ENCODE data around the gene SMTNL2.
"Not testable (repeated sequence)": the region's sequence is repeated elsewhere in the genome, so short reads cannot be mapped to it uniquely, and the experiment has no call there.

The SMTNL2 gene

GRCh38 chr17:4639301-4640059 is 55.2 kb downstream of the SMTNL2 start:
- not testable (repeated sequence) for FAIRE-seq

DNA sequence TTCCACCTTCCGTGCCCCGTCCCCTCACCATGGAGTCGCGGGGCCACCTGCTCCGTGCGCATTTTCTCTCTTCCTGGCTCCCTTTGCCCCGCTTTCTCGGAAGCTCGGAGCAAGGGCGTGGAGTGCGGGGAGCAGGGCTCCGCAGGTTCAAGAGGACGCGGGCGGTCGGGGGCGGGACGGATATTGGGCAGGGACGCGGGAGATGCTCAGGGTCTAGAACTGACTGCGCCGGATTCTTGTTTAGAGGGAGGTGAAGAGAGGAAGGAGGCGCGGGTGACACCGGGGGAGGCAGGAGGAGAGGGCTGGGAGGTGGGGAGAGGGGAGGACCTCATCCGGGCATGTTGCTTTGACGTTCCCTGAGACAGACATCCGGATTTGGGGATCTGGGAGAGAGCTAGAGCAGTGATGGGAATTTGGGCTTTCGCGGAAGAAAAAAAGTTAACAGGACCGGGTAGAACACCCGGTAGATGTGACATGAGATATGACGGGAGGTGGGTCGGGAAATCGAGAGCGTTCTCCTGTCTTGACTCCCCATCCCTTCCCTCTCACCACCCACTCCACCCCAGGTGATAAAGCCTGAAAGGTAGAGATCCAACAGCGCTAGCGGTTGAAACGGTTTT is 56.4 kb downstream of the SMTNL2 start:
- FAIRE-seq, result not testable (repeated sequence)

DNA sequence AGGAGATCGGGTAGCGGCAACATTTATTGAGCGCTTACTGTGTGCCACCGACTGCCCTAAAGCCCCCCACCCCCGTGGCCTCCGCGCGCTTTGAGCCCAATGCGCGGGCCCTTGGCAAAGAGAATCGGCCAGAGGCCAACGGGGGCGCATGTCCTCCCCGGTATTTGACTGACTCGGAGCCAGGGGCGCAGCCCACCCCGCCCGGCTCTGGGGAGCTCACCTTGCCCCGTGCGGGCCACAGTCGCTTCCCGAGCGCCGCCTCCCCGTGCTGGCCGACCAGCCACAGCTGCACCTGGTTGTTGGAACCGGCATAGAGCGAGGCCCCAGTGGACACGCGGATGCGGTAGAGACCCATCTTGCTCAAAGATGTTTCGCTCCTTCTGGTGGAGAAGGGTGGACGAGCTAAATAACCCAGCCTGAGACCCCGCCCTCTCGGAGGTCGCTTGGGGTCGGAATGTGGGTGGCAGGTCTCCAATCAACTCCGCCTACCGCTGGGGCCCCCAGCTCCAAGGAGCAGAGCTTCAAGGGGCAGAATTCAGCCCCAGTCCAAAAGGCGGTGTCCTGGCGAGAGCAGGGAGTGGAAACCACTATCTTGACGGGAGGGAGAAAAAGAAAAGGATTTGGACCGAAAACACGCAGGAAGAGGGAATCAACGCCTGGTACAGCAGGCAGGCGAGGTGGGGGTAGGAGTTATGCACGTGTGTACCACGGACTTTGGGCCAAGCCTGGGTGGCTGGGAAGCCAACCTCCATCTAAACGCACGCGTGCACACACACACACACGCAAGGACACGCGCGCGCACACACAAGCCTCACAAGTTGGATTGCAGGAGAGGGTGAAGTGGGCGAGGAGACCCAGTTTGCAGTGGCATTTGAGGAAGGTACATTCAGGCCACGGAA is 57.2 kb downstream of the SMTNL2 start, which contains the start of gene ALOX15:
Gene ALOX15 (minus strand): TSS at position 382 of the 899 bp plus-strand sequence. CDS start 27 bp downstream, at position 355.
- FAIRE-seq, result no peak

DNA sequence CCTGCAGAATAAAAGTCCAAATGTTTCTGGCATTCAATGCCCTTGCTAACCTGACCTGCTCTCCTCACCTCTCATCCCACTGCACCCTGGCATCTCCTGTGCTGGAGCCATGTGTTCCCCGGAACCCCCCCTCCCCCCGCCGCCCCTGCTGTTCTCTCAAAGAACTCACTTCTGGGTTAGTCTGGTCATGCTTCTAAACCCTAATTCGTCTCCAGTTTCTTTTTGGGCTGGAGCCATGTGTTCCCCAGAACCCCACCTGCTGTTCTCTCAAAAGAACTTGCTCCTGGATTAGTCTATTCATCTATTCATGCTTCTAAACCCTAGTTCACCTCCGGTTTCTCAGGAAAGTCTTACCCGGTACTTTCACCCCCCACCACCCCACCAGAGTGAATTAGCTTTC is 58.0 kb downstream of the SMTNL2 start:
- no peak for FAIRE-seq

GRCh38 chr17:4643676-4644075 is 59.3 kb downstream of the SMTNL2 start:
- FAIRE-seq, result no peak

DNA sequence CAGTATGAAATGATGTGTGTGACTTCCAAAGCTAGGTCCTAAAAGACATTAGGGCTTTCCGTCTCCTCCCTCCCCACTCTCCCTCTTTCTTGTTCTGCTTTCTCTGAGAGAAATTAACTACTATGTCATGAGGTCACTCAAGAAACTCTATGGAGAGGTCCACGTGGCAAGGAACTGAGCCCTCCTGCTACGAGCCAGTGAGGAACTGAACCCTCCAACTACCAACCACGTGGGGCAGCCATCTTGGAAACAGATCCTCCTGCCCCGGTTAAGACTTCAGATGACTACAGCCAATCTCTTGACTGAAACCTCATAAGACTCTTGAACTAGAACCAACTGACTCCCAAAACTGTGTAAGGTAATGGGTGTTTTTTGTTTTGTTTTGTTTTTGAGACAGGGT is 61.3 kb downstream of the SMTNL2 start:
- no peak for FAIRE-seq

DNA sequence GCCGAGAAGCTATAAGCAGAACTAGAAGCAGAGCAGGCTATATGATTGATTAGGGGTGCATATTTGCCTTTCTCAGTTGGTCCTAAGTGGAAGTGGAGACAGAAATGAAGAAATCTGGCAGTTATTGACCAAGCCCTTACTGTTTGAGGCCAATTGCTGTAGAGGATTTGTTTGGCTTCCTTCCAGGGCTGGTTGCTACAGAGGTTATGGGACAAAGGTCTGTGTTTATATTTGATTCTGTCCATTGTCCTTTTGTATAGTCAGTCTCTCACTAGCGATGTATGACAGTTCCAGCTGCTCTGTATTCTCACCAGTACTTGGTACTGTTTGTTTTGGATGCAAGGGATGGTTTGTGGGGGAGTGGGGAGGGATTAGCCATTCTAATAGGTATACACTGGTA is 64.4 kb downstream of the SMTNL2 start:
- FAIRE-seq, result no peak

GRCh38 chr17:4652997-4653396 is 68.7 kb downstream of the SMTNL2 start:
- FAIRE-seq, result no peak

DNA sequence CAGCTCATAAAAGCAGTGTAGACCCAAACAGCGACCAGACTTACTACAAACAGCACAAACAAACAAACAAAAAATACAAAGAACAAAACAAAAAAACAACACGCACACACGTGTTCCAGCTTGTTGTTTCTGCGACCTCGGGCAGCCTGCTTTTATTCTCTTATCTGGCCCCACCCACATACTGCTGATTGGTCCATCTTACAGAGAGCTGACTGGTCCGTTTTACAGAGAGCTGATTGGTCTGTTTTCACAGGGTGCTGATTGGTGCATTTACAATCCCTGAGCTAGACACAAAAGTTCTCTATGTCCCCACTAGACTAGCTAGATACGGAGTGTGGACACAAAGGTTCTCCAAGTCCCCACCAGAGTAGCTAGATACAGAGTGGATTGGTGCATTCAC is 71.6 kb downstream of the SMTNL2 start:
- FAIRE-seq, result not testable (repeated sequence)

DNA sequence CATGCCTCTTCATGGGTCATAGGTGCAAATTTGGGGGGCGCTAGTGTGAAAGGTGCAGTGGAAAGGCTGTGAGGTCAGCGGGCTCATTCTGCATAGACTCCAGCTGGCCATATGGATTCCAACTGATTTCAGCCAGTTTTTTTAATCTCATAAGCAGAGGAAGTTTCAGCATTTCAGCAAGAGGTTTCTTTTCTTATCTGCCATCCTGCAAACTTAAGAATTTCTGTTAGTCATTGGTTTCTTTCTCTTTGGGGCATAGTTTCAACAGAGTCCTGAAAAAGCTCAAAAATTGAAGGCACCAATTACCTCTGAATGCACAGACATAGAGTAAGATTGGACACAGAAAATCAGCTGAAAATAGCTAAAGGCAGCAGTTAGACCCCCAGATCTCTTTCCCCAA is 73.3 kb downstream of the SMTNL2 start:
- FAIRE-seq, result no peak
